HG03095 (cell line): ENCODE data around the gene KDM2B.
"Not testable (repeated sequence)": the region's sequence is repeated elsewhere in the genome, so short reads cannot be mapped to it uniquely, and the experiment has no call there.

Source experiments
- ATAC-seq: cut with Tn5 transposase; IDR thresholded peaks from one replicate; pipeline ENCODE4 v1.9.1; 2021; ENCODE audit warnings: moderate library complexity; ENCODE audit not compliant: unreplicated experiment

The KDM2B gene

GRCh38 chr12:121397521-121397920 is 183.3 kb downstream of the KDM2B start:
- no peak for ATAC-seq

GRCh38 chr12:121392325-121392716 is 188.5 kb downstream of the KDM2B start:
- ATAC-seq: no peak

DNA sequence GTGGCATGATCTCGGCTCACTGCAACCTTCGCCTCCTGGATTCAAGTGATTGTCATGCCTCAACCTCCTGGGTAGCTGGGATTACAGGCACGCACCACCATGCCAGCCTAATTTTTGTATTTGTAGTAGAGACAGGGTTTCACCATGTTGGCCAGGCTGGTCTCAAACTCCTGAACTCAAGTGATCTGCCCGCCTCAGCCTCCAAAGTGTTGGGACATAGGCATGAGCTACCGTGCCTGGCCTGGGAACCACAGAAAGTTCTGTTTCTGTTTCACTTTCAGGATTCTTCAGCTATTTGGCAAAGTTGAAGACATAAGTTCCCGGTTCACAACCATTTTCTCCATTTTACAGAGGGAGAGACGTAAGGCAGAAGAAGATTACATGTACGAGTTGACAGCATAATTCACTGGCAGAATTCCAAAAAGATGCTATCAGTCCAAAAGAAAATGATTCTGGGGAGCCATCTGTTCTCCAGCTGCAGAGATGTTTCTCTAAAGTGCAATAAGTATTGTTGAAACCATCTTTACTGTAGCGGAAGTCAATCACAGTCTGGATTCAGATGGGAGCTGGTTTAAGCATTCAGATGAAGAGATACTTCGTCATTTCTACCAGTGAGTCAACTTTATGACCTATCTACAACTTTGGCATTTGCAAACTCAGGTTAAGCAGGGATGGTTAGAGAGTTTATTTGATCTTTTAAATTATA is 189.1 kb downstream of the KDM2B start:
- ATAC-seq: no peak

DNA sequence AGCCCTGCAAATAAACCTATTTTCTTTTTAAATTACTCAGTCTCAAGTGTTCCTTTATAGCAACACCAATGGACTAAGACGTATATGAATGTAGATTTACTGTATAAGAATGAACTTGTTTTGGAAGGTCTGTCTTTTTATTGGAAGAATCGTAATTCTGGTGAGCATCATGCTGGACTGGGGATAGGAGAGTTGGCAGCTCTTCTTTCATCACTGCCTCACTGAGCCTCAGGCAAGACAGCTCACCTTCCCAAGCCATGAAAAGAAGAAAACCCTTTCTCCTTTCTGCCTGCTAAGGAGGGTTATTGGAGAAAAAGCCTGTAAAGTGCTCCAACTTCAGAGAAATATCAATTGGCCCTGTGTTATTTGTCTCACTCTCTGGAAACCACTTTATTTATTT is 190.0 kb downstream of the KDM2B start:
- ATAC-seq: no peak

- ATAC-seq: no peak
Observed at GRCh38 chr12:121388421-121388981, 192.3 kb downstream of the KDM2B start.

GRCh38 chr12:121384891-121385290 is 195.9 kb downstream of the KDM2B start:
- ATAC-seq: not testable (repeated sequence)

DNA sequence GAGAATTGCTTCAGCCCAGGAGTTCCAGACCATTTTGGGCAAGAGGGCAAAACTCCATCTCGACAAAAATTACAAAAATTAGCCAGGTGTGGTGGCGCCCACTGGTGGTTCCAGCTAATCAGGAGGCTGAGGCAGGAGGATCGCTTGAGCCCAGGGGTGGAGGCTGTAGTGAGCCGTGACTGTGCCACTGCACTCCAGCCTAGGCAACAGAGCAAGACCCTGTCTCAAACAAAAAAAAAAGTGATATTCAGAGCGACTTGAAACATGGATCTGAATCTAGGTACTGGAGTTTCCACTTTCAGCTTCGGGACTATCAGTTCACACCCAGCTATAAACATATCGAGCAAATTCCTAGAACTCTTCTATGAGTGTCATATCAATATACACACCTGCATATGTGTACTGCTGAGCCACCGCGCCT is 197.2 kb downstream of the KDM2B start:
- no peak for ATAC-seq

- ATAC-seq: no peak
Observed at GRCh38 chr12:121379945-121380344, 200.9 kb downstream of the KDM2B start.
